Measurements from ENCODE around the gene ALOXE3.

The ALOXE3 gene

DNA sequence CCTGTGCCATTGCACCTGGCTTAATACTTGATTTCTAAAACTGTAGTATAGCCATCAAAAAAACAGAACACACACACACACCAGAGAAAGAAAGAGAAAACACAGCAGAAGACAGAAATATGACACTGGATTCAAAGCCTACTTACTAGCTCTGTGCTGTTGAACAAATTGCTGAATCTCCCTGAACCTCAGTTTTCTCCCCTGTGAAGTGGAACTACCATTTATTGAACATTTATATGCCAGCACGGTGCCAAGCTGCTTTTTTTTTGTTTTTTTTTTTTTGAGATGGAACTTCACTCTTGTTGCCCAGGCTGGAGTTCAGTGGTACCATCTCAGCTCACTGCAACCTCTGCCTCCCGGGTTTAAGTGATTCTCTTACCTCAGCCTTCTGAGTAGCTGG is 17.6 kb downstream of the ALOXE3 start:
- DNase-seq (ENCODE audit: low read depth), result no peak
- TF ChIP-seq, protein P1, sequence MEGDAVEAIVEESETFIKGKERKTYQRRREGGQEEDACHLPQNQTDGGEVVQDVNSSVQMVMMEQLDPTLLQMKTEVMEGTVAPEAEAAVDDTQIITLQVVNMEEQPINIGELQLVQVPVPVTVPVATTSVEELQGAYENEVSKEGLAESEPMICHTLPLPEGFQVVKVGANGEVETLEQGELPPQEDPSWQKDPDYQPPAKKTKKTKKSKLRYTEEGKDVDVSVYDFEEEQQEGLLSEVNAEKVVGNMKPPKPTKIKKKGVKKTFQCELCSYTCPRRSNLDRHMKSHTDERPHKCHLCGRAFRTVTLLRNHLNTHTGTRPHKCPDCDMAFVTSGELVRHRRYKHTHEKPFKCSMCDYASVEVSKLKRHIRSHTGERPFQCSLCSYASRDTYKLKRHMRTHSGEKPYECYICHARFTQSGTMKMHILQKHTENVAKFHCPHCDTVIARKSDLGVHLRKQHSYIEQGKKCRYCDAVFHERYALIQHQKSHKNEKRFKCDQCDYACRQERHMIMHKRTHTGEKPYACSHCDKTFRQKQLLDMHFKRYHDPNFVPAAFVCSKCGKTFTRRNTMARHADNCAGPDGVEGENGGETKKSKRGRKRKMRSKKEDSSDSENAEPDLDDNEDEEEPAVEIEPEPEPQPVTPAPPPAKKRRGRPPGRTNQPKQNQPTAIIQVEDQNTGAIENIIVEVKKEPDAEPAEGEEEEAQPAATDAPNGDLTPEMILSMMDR (IDR thresholded peaks at IDR 0.05; ENCODE audit: control insufficient read depth, extremely low read depth, insufficient read depth), result no peak
- no peak overlapping the region for H3K4me3 ChIP-seq (ENCODE audit: low read depth, low read length)

DNA sequence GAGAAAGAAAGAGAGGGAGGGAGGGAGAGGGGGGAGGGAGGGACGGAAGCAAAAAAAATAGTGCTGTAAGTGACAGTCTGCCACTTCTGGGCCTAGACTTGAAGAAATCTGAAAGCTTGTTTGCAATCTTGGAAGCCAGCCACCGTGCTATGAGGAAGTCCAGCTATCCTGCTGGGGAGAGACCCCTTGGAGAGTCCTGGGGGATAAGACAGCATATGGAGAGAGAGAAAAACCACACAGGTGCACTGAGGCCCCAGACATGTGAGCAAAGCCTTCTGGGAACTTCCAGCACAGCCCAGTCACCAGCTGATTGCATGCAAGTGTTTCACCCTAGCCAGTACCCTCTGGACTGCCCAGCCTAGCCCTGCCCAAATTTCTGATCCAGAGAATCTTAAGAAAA is 18.2 kb downstream of the ALOXE3 start:
- no peak for DNase-seq (ENCODE audit: low read depth)
- TF ChIP-seq, protein P1 (IDR thresholded peaks at IDR 0.05; ENCODE audit: control insufficient read depth, extremely low read depth, insufficient read depth), result no peak

DNA sequence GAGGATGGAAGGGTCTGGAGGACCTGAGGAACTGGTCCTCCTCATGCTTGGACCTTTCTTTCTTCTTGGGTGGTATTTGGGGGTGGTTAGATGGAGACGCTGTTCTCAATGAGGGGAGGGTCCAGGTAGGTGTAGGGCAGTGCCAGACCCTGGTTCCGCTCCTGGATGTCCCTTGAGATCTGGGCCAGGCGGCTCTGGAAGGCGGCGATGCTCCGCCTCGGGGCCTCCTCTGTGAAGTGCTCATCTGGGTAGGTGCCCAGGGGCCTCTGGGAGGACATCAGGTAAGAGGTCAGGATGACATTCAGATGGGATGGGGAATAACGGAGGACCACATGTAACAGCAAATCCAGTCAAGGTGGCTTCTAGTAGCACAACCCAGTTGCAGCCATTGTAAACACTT is 21.8 kb downstream of the ALOXE3 start:
- TF ChIP-seq, protein P1 (IDR thresholded peaks at IDR 0.05; ENCODE audit: control insufficient read depth, extremely low read depth, insufficient read depth), result no peak
- DNase-seq (ENCODE audit: low read depth), result no peak
- H3K4me3 ChIP-seq (ENCODE audit: low read depth, low read length), result no peak overlapping the region

More for the DNA sequence above, 18.2 kb downstream of the ALOXE3 start:
- H3K4me3 ChIP-seq (ENCODE audit: low read depth, low read length), result no peak overlapping the region

DNA sequence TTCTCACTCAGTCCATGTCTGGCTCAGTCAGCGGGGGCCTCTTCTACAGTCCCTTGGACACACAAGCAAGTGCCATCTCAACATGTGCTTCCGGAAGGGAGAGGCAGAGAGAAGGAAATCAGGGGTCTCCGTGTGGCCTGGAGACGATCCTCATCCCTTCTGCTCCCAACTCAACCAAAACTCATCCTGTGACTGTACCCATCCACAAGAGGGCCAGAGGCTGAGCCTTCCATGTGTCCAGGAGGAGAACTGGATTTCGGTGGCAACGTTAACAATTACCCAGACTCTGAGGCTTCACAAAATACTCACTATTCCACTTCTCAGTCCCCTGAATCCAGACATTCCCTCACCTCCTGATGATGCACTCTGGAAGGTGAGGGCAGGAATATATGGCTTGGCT is 23.0 kb downstream of the ALOXE3 start:
- TF ChIP-seq, protein P1 (IDR thresholded peaks at IDR 0.05; ENCODE audit: control insufficient read depth, extremely low read depth, insufficient read depth), result no peak
- no peak for DNase-seq (ENCODE audit: low read depth)
- H3K4me3 ChIP-seq (ENCODE audit: low read depth, low read length), result no peak overlapping the region

DNA sequence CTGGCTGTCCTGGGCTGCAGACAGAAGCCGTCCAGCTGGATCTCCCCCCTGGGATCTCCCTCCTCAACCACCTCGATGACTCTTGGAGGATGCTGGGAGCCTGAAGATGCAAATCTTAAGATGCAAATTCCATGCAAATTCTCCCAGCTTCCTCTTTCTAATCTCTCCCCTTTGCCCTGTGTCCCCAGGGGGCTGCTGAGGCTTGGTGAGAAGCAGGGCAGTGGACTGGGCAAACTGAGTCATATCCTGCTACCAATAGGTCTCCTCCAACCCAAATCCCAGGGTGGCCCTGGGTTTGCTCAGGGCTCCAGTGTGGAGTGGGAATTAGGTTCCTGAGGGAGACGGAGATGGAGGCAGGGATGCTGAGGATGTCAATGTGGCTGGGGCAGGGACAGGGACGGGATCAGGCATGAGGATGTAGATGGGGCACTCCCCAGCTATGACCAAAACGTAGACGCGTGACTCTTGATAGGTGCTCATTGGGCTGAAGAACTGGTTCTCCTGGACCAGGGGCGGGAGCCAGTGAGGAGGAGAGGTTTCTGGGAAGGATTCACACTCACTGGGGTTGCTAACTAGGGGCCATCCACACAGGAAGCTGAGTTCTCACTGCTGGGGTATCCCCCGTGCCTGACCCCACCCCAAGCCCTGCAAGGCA is 27.2 kb downstream of the ALOXE3 start:
- no peak overlapping the region for H3K4me3 ChIP-seq (ENCODE audit: low read depth, low read length)
- no peak for DNase-seq (ENCODE audit: low read depth)
- TF ChIP-seq, protein P1 (IDR thresholded peaks at IDR 0.05; ENCODE audit: control insufficient read depth, extremely low read depth, insufficient read depth), result no peak

DNA sequence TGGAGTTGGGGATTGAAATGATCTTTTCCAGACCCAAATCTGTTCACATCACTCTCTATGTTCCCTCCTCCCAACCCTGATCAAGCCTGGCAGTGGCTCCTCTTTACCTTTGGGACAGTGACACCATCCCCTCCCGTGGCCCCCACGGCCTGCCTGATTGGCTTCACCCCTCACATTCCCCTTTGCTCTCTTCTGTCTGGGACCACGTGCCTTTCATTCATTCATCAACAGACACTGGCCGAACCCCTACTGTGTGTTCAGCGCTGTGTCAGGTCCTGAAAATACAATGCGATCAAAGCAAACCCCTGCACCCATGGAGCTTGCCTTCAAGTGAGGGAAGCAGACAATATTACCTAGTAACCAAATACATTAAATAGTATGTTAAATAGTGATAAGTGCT is 28.6 kb downstream of the ALOXE3 start:
- TF ChIP-seq, protein P1 (IDR thresholded peaks at IDR 0.05; ENCODE audit: control insufficient read depth, extremely low read depth, insufficient read depth), result no peak
- DNase-seq (ENCODE audit: low read depth), result no peak
- H3K4me3 ChIP-seq (ENCODE audit: low read depth, low read length), result no peak overlapping the region

DNA sequence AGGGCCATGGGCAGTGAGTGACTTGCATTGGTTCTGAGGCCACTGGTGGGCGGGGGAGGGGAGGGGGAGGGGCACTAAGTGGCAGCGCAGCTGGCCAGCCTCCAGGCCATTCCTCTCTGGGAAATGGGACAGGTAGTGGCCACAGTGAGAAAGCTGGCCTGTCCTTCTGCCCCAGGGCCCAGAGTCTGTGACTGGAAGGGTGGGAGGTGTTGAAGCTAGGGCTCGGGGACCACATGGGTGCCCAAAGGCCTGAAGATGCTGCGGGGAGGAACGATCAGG is 30.4 kb downstream of the ALOXE3 start:
- H3K4me3 ChIP-seq (ENCODE audit: low read depth, low read length), result no peak overlapping the region
- TF ChIP-seq, protein P1 (IDR thresholded peaks at IDR 0.05; ENCODE audit: control insufficient read depth, extremely low read depth, insufficient read depth), result no peak
- DNase-seq (ENCODE audit: low read depth), result no peak

Measured in LNCaP clone FGC (cell line).